ENCODE measurements around the gene TLK2. TPM values are rescaled to one million over a fixed set of nuclear protein-coding genes. Genes with fewer than 3 reads are reported as not detected.
"Not testable (repeated sequence)": the region's sequence is repeated elsewhere in the genome, so short reads cannot be mapped to it uniquely, and the experiment has no call there.

TLK2 gene
- polyA plus RNA-seq, 1 experiment, result 57.4 TPM

GRCh38 chr17:62597150-62597549, 118.5 kb downstream of the TLK2 start:
- Histone ChIP-seq H3K4me3 (ENCODE audit: low read depth, low read length) (no peak overlapping the region), H3K9me3 (ENCODE audit: control insufficient read depth, insufficient read depth, low read length) (no peaks in the 10 kb centered on the region), H3K27ac (ENCODE audit: low read depth, low read length) (no peak overlapping the region), H3K27me3 (ENCODE audit: control insufficient read depth, insufficient read depth, low read length) (no peaks in the 10 kb centered on the region)
- ChIA-PET CTCF (interaction anchor here (0.6 to 0.7 kb wide), 2 partner anchors 42 to 362 kb away, joined by 4 to 7 read pairs; no protein-coding TSS in a partner anchor), POLR2A (no interaction called here)
- no peak for DNase-seq (ENCODE audit: low read depth, low spot score)
- no peak for TF ChIP-seq CTCF (IDR thresholded peaks at IDR 0.05; ENCODE audit: low read depth, low read length)

- Histone ChIP-seq H3K27me3 (ENCODE audit: control insufficient read depth, insufficient read depth, low read length) (no peaks in the 10 kb centered on the region), H3K9me3 (ENCODE audit: control insufficient read depth, insufficient read depth, low read length) (no peaks in the 10 kb centered on the region), H3K4me3 (ENCODE audit: low read depth, low read length) (no peak overlapping the region), H3K27ac (ENCODE audit: low read depth, low read length) (no peak overlapping the region)
- ChIA-PET POLR2A (no interaction called here), CTCF (no interaction called here)
- no peak for TF ChIP-seq CTCF (IDR thresholded peaks at IDR 0.05; ENCODE audit: low read depth, low read length)
- DNase-seq (ENCODE audit: low read depth, low spot score), result no peak
Measured at GRCh38 chr17:62597920-62598319, 119.3 kb downstream of the TLK2 start.

GRCh38 chr17:62599964-62600657, 121.5 kb downstream of the TLK2 start:
- Histone ChIP-seq H3K4me3 (ENCODE audit: low read depth, low read length) (no peak overlapping the region), H3K27ac (ENCODE audit: low read depth, low read length) (no peak overlapping the region), H3K9me3 (ENCODE audit: control insufficient read depth, insufficient read depth, low read length) (no peaks in the 10 kb centered on the region), H3K27me3 (ENCODE audit: control insufficient read depth, insufficient read depth, low read length) (no peaks in the 10 kb centered on the region)
- DNase-seq (ENCODE audit: low read depth, low spot score), result no peak
- TF ChIP-seq CTCF (IDR thresholded peaks at IDR 0.05; ENCODE audit: low read depth, low read length), result no peak
- POLR2A ChIA-PET, result no interaction called here
- CTCF ChIA-PET, result interaction anchor here (0.9 kb wide), 1 partner anchor 15 kb away, joined by 3 read pairs; no protein-coding TSS in a partner anchor

- no peak overlapping the region for H3K27ac ChIP-seq (ENCODE audit: low read depth, low read length)
- no peak for DNase-seq (ENCODE audit: low read depth, low spot score)
- CTCF ChIA-PET, result interaction anchor here (0.9 kb wide), 1 partner anchor 14 kb away, joined by 3 read pairs; no protein-coding TSS in a partner anchor
- POLR2A ChIA-PET, result no interaction called here
- H3K9me3 ChIP-seq (ENCODE audit: control insufficient read depth, insufficient read depth, low read length), result no peaks in the 10 kb centered on the region
- TF ChIP-seq CTCF (IDR thresholded peaks at IDR 0.05; ENCODE audit: low read depth, low read length), result no peak
- no peaks in the 10 kb centered on the region for H3K27me3 ChIP-seq (ENCODE audit: control insufficient read depth, insufficient read depth, low read length)
- no peak overlapping the region for H3K4me3 ChIP-seq (ENCODE audit: low read depth, low read length)
Measured at GRCh38 chr17:62600805-62601204, 122.2 kb downstream of the TLK2 start.

- Histone ChIP-seq H3K27me3 (ENCODE audit: control insufficient read depth, insufficient read depth, low read length) (no peaks in the 10 kb centered on the region), H3K27ac (ENCODE audit: low read depth, low read length) (no peak overlapping the region), H3K4me3 (ENCODE audit: low read depth, low read length) (no peak overlapping the region), H3K9me3 (ENCODE audit: control insufficient read depth, insufficient read depth, low read length) (no peaks in the 10 kb centered on the region)
- CTCF ChIA-PET, result no interaction called here
- no peak for TF ChIP-seq CTCF (IDR thresholded peaks at IDR 0.05; ENCODE audit: low read depth, low read length)
- POLR2A ChIA-PET, result no interaction called here
- DNase-seq (ENCODE audit: low read depth, low spot score), result no peak
Measured at GRCh38 chr17:62601471-62601870, 122.8 kb downstream of the TLK2 start.

- CTCF ChIA-PET; POLR2A ChIA-PET; H3K9me3 ChIP-seq (ENCODE audit: control insufficient read depth, insufficient read depth, low read length): not testable (repeated sequence)
Measured at GRCh38 chr17:62603783-62604182, 125.2 kb downstream of the TLK2 start.

More at GRCh38 chr17:62603783-62604182, 125.2 kb downstream of the TLK2 start:
- H3K27me3 ChIP-seq (ENCODE audit: control insufficient read depth, insufficient read depth, low read length); DNase-seq (ENCODE audit: low read depth, low spot score); H3K4me3 ChIP-seq (ENCODE audit: low read depth, low read length); H3K27ac ChIP-seq (ENCODE audit: low read depth, low read length): not testable (repeated sequence)

Measured in AG04450 (cell line).